GM21619 (cell line): ENCODE measurements around the gene ARSB.
"Not testable (repeated sequence)": the region's sequence is repeated elsewhere in the genome, so short reads cannot be mapped to it uniquely, and the experiment has no call there.

ENCODE experiments used
- ATAC-seq: cut with Tn5 transposase; IDR thresholded peaks from one replicate; pipeline ENCODE4 v1.9.1; 2021; ENCODE audit not compliant: unreplicated experiment

ARSB gene

GRCh38 chr5:78995521-78996007, 10.5 kb upstream of the ARSB start:
- no peak for ATAC-seq

GRCh38 chr5:78993165-78993564, 8.1 kb upstream of the ARSB start:
- no peak for ATAC-seq

- no peak for ATAC-seq
These were observed 7.0 kb upstream of the ARSB start for GRCh38 chr5:78992146-78992545.

GRCh38 chr5:78989080-78989479, 4.0 kb upstream of the ARSB start:
- ATAC-seq: no peak

- peak; percentile 52 for ATAC-seq
These were observed 664 bp upstream of the ARSB start for GRCh38 chr5:78985725-78986223.

GRCh38 chr5:78984439-78985115, 533 bp downstream of the ARSB start:
- ATAC-seq: peak; percentile 50

GRCh38 chr5:78983601-78984438, 1.3 kb downstream of the ARSB start:
- ATAC-seq: no peak

GRCh38 chr5:78983194-78983593, 1.9 kb downstream of the ARSB start:
- ATAC-seq: not testable (repeated sequence)

GRCh38 chr5:78979909-78980308, 5.2 kb downstream of the ARSB start:
- no peak for ATAC-seq

GRCh38 chr5:78979117-78979742, 5.9 kb downstream of the ARSB start:
- ATAC-seq: no peak

- no peak for ATAC-seq
These were observed 10.1 kb downstream of the ARSB start for GRCh38 chr5:78975035-78975434.

GRCh38 chr5:78974601-78975000, 10.5 kb downstream of the ARSB start:
- ATAC-seq: no peak

GRCh38 chr5:78974011-78974410, 11.1 kb downstream of the ARSB start:
- ATAC-seq: no peak

GRCh38 chr5:78972654-78973428, 12.3 kb downstream of the ARSB start:
- no peak for ATAC-seq

- no peak for ATAC-seq
These were observed 13.1 kb downstream of the ARSB start for GRCh38 chr5:78971998-78972397.

- ATAC-seq: no peak
These were observed 16.3 kb downstream of the ARSB start for GRCh38 chr5:78968781-78969180.

GRCh38 chr5:78964889-78965288, 20.2 kb downstream of the ARSB start:
- no peak for ATAC-seq

GRCh38 chr5:78961743-78962142, 23.4 kb downstream of the ARSB start:
- no peak for ATAC-seq

- ATAC-seq: no peak
These were observed 25.3 kb downstream of the ARSB start for GRCh38 chr5:78959767-78960166.

GRCh38 chr5:78958672-78959445, 26.3 kb downstream of the ARSB start:
- no peak for ATAC-seq
